ENCODE results near the gene DAPK3.

DNA sequence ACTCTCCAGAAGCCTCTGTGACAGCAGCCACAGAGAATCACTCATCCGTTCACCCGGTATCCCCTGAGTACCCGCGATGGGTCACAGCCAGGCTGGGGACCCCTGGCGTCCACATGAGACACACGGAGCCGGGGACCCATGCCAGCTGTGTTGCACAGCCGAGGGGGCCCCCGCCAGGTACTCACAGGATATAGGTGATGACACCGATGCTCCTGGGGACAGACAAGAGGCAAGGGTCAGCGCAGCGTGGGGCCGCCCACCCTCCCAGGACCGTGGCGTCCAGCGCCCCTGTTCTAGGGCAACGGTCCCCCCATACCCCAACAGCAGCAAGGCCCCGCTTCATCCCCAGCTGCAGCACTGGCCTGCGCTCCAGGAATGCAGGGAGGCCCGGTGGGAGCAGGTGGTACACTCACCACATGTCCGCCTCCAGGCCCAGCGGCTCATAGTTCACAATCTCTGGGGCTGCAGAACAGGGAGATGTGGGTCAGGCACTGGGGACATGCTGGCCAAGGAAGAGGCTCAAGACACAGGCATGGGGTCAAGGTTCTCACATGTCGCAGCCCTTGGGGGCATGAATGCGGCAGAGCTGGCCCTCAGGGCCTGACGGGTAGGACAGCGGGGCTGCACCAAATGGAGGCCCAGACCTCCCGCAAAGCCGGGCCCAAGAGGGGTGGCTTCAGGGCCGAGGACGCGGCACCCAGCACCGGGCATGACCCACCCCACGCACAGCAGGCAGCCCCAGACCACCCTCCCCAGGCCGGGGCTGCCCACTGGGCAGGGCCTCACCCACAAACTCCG lies 7.2 kb downstream of the DAPK3 start:
- TF ChIP-seq EZH2 (IDR thresholded peaks at IDR 0.05; ENCODE audit: borderline replicate concordance, low read length) = no peak
- TF ChIP-seq, protein P1, sequence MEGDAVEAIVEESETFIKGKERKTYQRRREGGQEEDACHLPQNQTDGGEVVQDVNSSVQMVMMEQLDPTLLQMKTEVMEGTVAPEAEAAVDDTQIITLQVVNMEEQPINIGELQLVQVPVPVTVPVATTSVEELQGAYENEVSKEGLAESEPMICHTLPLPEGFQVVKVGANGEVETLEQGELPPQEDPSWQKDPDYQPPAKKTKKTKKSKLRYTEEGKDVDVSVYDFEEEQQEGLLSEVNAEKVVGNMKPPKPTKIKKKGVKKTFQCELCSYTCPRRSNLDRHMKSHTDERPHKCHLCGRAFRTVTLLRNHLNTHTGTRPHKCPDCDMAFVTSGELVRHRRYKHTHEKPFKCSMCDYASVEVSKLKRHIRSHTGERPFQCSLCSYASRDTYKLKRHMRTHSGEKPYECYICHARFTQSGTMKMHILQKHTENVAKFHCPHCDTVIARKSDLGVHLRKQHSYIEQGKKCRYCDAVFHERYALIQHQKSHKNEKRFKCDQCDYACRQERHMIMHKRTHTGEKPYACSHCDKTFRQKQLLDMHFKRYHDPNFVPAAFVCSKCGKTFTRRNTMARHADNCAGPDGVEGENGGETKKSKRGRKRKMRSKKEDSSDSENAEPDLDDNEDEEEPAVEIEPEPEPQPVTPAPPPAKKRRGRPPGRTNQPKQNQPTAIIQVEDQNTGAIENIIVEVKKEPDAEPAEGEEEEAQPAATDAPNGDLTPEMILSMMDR (IDR thresholded peaks at IDR 0.05; ENCODE audit: low read length) = no peak

Measured in OCI-LY1 (cell line).